Measurements from ENCODE around the gene CD82. TPM values are rescaled to one million over a fixed set of nuclear protein-coding genes. Genes with fewer than 3 reads are reported as not detected.

The CD82 gene
- total and polyA plus RNA-seq, 9 donors = 6.9 to 74.9 (median 29.5) TPM

- DNase-seq = no peak
- 74 to 83% (median 80%) methylated on average over 16 of the region's 16 CpGs for WGBS, 3 donors
- H3K27ac ChIP-seq = no peak overlapping the region
- no peaks in the 10 kb centered on the region for H3K4me1 ChIP-seq (ENCODE audit: insufficient read depth)
- H3K36me3 ChIP-seq = no peaks in the 10 kb centered on the region
- H3K4me3 ChIP-seq = no peak overlapping the region
- H3K9me3 ChIP-seq = no peaks in the 10 kb centered on the region
- H3K27me3 ChIP-seq = no peaks in the 10 kb centered on the region
- no peak for TF ChIP-seq POLR2A (IDR thresholded peaks at IDR 0.05)
- TF ChIP-seq CTCF (IDR thresholded peaks at IDR 0.05) = no peak
- no peak for TF ChIP-seq EP300 (IDR thresholded peaks at IDR 0.05)
- intact Hi-C loops (cut with DNase I) = no loop called here
These were observed 87.6 kb downstream of the CD82 start for GRCh38 chr11:44652901-44653644.

- no peak for TF ChIP-seq CTCF (IDR thresholded peaks at IDR 0.05)
- no peak for TF ChIP-seq EP300 (IDR thresholded peaks at IDR 0.05)
- TF ChIP-seq POLR2A (IDR thresholded peaks at IDR 0.05) = no peak
- DNase-seq = no peak
- intact Hi-C loops (cut with DNase I) = no loop called here
- no peak overlapping the region for H3K4me3 ChIP-seq
- no peaks in the 10 kb centered on the region for H3K27me3 ChIP-seq
- H3K27ac ChIP-seq = no peak overlapping the region
- WGBS, 3 donors = 90 to 98% (median 93%) methylated on average over 9 of the region's 9 CpGs
- H3K36me3 ChIP-seq = no peaks in the 10 kb centered on the region
- H3K4me1 ChIP-seq (ENCODE audit: insufficient read depth) = no peaks in the 10 kb centered on the region
- no peaks in the 10 kb centered on the region for H3K9me3 ChIP-seq
These were observed 88.6 kb downstream of the CD82 start for GRCh38 chr11:44654057-44654456.

- WGBS, 3 donors = 91 to 92% (median 92%) methylated on average over 10 of the region's 10 CpGs
- no peaks in the 10 kb centered on the region for H3K9me3 ChIP-seq
- no peak overlapping the region for H3K4me3 ChIP-seq
- H3K27me3 ChIP-seq = no peaks in the 10 kb centered on the region
- TF ChIP-seq POLR2A (IDR thresholded peaks at IDR 0.05) (no peak), EP300 (IDR thresholded peaks at IDR 0.05) (no peak)
- H3K36me3 ChIP-seq = no peaks in the 10 kb centered on the region
- no peak overlapping the region for H3K27ac ChIP-seq
- no peak for DNase-seq
- intact Hi-C loops (cut with DNase I) = no loop called here
- H3K4me1 ChIP-seq (ENCODE audit: insufficient read depth) = no peaks in the 10 kb centered on the region
These were observed 89.1 kb downstream of the CD82 start for GRCh38 chr11:44654596-44654995.

DNA sequence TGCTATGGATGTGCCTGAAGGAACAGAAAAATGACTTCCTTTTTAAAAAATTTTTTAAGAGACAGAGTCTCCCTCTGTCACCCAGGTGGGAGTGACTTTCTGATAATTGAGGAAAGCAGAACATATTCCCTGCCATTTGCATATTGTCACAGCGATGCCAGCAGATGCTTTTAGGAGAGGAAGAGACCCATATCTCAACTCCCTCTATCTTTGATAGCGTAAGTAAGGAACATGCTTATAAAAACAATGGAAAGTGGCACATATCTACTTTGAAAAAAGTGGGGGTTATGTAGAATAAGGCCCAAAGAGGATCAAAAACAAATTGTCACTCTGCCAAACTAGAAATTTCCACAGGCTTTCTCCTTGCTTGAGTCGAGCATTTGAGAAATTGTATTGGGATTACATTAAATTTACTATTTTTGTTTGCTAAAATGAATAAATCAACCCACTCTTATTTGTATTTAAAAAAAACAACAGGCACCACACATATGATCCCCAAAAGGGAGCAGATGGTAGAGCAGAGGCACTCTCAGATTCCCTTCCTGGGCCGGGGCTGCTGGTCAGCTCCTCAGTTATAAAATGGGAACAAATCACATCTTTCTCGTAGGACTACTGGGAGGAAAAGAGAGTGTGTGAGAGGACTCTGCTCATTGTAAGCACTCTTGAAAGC is 92.5 kb downstream of the CD82 start:
- TF ChIP-seq CTCF (IDR thresholded peaks at IDR 0.05) = no peak
- no peak for TF ChIP-seq POLR2A (IDR thresholded peaks at IDR 0.05)
- no peak for TF ChIP-seq EP300 (IDR thresholded peaks at IDR 0.05)

GRCh38 chr11:44658506-44658850 is 93.0 kb downstream of the CD82 start:
- Histone ChIP-seq H3K4me1 (ENCODE audit: insufficient read depth) (no peaks in the 10 kb centered on the region), H3K4me3 (no peak overlapping the region), H3K27ac (no peak overlapping the region), H3K36me3 (no peaks in the 10 kb centered on the region), H3K9me3 (no peaks in the 10 kb centered on the region), H3K27me3 (no peaks in the 10 kb centered on the region)
- TF ChIP-seq CTCF (IDR thresholded peaks at IDR 0.05) = no peak
- WGBS, 3 donors = 46 to 55% (median 53%) methylated on average over 3 of the region's 3 CpGs
- intact Hi-C loops (cut with DNase I) = no loop called here
- DNase-seq = no peak

More for the DNA sequence above, 92.5 kb downstream of the CD82 start:
- Histone ChIP-seq H3K36me3 (no peaks in the 10 kb centered on the region), H3K4me3 (no peak overlapping the region), H3K27me3 (no peaks in the 10 kb centered on the region), H3K4me1 (ENCODE audit: insufficient read depth) (no peaks in the 10 kb centered on the region), H3K27ac (no peak overlapping the region), H3K9me3 (no peaks in the 10 kb centered on the region)
- 55 to 81% (median 58%) methylated on average over 5 of the region's 5 CpGs for WGBS, 3 donors
- no peak for DNase-seq
- intact Hi-C loops (cut with DNase I) = no loop called here
